ENCODE results near the gene OCSTAMP. TPM values are rescaled to one million over a fixed set of nuclear protein-coding genes. Genes with fewer than 3 reads are reported as not detected.

The OCSTAMP gene
- total and polyA plus RNA-seq, 2 experiments from 2014 or later: 0.32 to 0.45 TPM

DNA sequence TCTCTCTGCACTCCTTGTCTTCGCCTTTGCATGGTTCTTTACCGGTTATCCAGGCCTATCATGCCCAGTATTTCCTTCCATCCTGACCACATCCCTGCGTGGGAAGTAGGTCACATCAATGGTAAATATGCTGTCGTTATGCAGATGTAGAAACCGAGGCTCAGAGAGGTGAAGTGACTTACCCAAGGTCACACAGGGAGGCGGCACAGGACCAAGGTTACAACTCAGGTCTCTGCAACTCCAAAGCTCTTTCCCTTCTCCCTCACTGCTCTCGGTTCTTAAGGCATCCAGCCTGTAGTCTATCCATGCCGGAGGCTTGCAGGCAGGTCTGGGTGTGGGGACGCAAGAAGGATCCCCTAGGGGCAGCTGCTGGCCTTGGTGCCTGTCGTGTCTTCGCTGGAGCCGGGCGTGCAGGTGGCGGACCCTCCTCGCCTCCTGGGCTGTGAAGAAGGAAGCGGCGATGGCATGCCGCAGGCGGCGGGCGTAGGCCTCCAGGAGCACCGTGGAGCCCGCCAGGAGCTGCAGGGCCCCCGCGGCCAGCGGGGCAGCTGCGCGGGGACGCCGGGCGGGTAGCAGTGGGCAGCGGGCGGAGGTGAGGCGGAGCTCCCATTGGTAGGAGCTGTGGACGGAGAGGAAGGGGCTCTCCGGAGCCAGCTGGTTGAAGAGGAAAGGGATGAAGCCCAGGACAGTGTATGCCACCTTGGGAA lies 9.1 kb downstream of the OCSTAMP start:
- H3K9me3 Mint-ChIP-seq: no peaks in the 10 kb centered on the region
- DNase-seq (ENCODE audit: low spot score): no peak
- Histone ChIP-seq H3K36me3 (ENCODE audit: insufficient read depth) (no peaks in the 10 kb centered on the region), H3K27me3 (ENCODE audit: insufficient read depth) (no peaks in the 10 kb centered on the region), H3K4me3 (no peak overlapping the region), H3K27ac (ENCODE audit: low read depth) (no peak overlapping the region), H3K4me2 (no peak overlapping the region), H3K4me1 (ENCODE audit: insufficient read depth) (no peaks in the 10 kb centered on the region), H3F3A (replicated peaks; ENCODE audit: low read depth) (no peaks in the 10 kb centered on the region), H3K79me2 (replicated peaks; ENCODE audit: insufficient read depth) (no peaks in the 10 kb centered on the region), H4K20me1 (replicated peaks; ENCODE audit: insufficient read depth) (no peaks in the 10 kb centered on the region), H3K9me2 (ENCODE audit: insufficient read depth) (0 out of 2 replicates have a peak, but pooled peaks cover 8% of the 10 kb centered on the region), H2AFZ (0 out of 2 replicates have a peak overlapping the region, but pooled peaks have one; percentile 38)
- H3K27me3 Mint-ChIP-seq (ENCODE audit: insufficient read depth, low read depth, poor library complexity): peaks cover 3% of the 10 kb centered on the region
- H3K36me3 Mint-ChIP-seq (ENCODE audit: low read depth): no peaks in the 10 kb centered on the region; the same call in 2 of the 3 replicates
- no peak overlapping the region for H3K4me3 Mint-ChIP-seq
- H3K27ac Mint-ChIP-seq: no peak overlapping the region
- ATAC-seq: peak; percentile 50; the same call in 2 of the 3 replicates
- no peak for TF ChIP-seq EZH2 (IDR thresholded peaks at IDR 0.05; ENCODE audit: low read depth, unreplicated experiment)
- no peak for TF ChIP-seq NANOG (IDR thresholded peaks at IDR 0.05; ENCODE audit: borderline replicate concordance)
- TF ChIP-seq, protein P1, sequence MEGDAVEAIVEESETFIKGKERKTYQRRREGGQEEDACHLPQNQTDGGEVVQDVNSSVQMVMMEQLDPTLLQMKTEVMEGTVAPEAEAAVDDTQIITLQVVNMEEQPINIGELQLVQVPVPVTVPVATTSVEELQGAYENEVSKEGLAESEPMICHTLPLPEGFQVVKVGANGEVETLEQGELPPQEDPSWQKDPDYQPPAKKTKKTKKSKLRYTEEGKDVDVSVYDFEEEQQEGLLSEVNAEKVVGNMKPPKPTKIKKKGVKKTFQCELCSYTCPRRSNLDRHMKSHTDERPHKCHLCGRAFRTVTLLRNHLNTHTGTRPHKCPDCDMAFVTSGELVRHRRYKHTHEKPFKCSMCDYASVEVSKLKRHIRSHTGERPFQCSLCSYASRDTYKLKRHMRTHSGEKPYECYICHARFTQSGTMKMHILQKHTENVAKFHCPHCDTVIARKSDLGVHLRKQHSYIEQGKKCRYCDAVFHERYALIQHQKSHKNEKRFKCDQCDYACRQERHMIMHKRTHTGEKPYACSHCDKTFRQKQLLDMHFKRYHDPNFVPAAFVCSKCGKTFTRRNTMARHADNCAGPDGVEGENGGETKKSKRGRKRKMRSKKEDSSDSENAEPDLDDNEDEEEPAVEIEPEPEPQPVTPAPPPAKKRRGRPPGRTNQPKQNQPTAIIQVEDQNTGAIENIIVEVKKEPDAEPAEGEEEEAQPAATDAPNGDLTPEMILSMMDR (conservative IDR thresholded peaks at IDR 0.05; ENCODE audit: low read depth in 2 of 2): no peak
- TF ChIP-seq, protein P2, sequence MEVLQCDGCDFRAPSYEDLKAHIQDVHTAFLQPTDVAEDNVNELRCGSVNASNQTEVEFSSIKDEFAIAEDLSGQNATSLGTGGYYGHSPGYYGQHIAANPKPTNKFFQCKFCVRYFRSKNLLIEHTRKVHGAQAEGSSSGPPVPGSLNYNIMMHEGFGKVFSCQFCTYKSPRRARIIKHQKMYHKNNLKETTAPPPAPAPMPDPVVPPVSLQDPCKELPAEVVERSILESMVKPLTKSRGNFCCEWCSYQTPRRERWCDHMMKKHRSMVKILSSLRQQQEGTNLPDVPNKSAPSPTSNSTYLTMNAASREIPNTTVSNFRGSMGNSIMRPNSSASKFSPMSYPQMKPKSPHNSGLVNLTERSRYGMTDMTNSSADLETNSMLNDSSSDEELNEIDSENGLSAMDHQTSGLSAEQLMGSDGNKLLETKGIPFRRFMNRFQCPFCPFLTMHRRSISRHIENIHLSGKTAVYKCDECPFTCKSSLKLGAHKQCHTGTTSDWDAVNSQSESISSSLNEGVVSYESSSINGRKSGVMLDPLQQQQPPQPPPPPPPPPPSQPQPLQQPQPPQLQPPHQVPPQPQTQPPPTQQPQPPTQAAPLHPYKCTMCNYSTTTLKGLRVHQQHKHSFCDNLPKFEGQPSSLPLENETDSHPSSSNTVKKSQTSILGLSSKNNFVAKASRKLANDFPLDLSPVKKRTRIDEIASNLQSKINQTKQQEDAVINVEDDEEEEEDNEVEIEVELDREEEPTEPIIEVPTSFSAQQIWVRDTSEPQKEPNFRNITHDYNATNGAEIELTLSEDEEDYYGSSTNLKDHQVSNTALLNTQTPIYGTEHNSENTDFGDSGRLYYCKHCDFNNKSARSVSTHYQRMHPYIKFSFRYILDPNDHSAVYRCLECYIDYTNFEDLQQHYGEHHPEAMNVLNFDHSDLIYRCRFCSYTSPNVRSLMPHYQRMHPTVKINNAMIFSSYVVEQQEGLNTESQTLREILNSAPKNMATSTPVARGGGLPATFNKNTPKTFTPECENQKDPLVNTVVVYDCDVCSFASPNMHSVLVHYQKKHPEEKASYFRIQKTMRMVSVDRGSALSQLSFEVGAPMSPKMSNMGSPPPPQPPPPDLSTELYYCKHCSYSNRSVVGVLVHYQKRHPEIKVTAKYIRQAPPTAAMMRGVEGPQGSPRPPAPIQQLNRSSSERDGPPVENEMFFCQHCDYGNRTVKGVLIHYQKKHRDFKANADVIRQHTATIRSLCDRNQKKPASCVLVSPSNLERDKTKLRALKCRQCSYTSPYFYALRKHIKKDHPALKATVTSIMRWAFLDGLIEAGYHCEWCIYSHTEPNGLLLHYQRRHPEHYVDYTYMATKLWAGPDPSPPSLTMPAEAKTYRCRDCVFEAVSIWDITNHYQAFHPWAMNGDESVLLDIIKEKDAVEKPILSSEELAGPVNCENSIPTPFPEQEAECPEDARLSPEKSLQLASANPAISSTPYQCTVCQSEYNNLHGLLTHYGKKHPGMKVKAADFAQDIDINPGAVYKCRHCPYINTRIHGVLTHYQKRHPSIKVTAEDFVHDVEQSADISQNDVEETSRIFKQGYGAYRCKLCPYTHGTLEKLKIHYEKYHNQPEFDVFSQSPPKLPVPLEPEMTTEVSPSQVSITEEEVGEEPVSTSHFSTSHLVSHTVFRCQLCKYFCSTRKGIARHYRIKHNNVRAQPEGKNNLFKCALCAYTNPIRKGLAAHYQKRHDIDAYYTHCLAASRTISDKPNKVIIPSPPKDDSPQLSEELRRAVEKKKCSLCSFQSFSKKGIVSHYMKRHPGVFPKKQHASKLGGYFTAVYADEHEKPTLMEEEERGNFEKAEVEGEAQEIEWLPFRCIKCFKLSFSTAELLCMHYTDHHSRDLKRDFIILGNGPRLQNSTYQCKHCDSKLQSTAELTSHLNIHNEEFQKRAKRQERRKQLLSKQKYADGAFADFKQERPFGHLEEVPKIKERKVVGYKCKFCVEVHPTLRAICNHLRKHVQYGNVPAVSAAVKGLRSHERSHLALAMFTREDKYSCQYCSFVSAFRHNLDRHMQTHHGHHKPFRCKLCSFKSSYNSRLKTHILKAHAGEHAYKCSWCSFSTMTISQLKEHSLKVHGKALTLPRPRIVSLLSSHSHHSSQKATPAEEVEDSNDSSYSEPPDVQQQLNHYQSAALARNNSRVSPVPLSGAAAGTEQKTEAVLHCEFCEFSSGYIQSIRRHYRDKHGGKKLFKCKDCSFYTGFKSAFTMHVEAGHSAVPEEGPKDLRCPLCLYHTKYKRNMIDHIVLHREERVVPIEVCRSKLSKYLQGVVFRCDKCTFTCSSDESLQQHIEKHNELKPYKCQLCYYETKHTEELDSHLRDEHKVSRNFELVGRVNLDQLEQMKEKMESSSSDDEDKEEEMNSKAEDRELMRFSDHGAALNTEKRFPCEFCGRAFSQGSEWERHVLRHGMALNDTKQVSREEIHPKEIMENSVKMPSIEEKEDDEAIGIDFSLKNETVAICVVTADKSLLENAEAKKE (CRISPR knock-in tag; IDR thresholded peaks at IDR 0.05): no peak
- TF ChIP-seq, protein P3, sequence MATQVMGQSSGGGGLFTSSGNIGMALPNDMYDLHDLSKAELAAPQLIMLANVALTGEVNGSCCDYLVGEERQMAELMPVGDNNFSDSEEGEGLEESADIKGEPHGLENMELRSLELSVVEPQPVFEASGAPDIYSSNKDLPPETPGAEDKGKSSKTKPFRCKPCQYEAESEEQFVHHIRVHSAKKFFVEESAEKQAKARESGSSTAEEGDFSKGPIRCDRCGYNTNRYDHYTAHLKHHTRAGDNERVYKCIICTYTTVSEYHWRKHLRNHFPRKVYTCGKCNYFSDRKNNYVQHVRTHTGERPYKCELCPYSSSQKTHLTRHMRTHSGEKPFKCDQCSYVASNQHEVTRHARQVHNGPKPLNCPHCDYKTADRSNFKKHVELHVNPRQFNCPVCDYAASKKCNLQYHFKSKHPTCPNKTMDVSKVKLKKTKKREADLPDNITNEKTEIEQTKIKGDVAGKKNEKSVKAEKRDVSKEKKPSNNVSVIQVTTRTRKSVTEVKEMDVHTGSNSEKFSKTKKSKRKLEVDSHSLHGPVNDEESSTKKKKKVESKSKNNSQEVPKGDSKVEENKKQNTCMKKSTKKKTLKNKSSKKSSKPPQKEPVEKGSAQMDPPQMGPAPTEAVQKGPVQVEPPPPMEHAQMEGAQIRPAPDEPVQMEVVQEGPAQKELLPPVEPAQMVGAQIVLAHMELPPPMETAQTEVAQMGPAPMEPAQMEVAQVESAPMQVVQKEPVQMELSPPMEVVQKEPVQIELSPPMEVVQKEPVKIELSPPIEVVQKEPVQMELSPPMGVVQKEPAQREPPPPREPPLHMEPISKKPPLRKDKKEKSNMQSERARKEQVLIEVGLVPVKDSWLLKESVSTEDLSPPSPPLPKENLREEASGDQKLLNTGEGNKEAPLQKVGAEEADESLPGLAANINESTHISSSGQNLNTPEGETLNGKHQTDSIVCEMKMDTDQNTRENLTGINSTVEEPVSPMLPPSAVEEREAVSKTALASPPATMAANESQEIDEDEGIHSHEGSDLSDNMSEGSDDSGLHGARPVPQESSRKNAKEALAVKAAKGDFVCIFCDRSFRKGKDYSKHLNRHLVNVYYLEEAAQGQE (IDR thresholded peaks at IDR 0.05; ENCODE audit: unreplicated experiment): no peak
- TF ChIP-seq, protein P4, sequence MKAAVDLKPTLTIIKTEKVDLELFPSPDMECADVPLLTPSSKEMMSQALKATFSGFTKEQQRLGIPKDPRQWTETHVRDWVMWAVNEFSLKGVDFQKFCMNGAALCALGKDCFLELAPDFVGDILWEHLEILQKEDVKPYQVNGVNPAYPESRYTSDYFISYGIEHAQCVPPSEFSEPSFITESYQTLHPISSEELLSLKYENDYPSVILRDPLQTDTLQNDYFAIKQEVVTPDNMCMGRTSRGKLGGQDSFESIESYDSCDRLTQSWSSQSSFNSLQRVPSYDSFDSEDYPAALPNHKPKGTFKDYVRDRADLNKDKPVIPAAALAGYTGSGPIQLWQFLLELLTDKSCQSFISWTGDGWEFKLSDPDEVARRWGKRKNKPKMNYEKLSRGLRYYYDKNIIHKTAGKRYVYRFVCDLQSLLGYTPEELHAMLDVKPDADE (IDR thresholded peaks at IDR 0.05): no peak
- TF ChIP-seq EZH2phosphoT487 (IDR thresholded peaks at IDR 0.05; ENCODE audit: unreplicated experiment): no peak
- no peak for TF ChIP-seq POLR2AphosphoS5 (IDR thresholded peaks at IDR 0.05; ENCODE audit: low read depth)
- no peak for TF ChIP-seq CREB1 (CRISPR knock-in tag; IDR thresholded peaks at IDR 0.05; ENCODE audit: low read depth)
- no peak for TF ChIP-seq ZNF114 (CRISPR knock-in tag; IDR thresholded peaks at IDR 0.05)
- no peak for TF ChIP-seq STAT1 (IDR thresholded peaks at IDR 0.05; ENCODE audit: unreplicated experiment)
- TF ChIP-seq JUNB (IDR thresholded peaks at IDR 0.05; ENCODE audit: unreplicated experiment): no peak
- TF ChIP-seq ZNF331 (CRISPR knock-in tag; IDR thresholded peaks at IDR 0.05; ENCODE audit: low read depth): no peak
- H3K4me1 Mint-ChIP-seq: peaks cover 11% of the 10 kb centered on the region

Measured in GM23338 (cell line).